DOHH2 (cell line): ENCODE results near the gene CCN6.

Source experiments
- H3F3A ChIP-seq: fragments of 200-600 bp; sonication (generic), shearing (Covaris generic); 2 replicates; pipeline ENCODE4 v1.6.0; 2016; ENCODE audit warnings: antibody characterized with exemption, mild to moderate bottlenecking; ENCODE audit not compliant: control insufficient read depth, insufficient read depth
- H3K27ac ChIP-seq: fragments of 200-600 bp; sonication (generic); 2 replicates; pipeline ENCODE4 v1.5.1; 2014; ENCODE audit warnings: low read depth, mild to moderate bottlenecking, low read length, moderate library complexity
- H3K27me3 ChIP-seq: fragments of 200-600 bp; sonication (generic); 2 replicates; pipeline ENCODE4 v1.6.1; 2014; ENCODE audit warnings: mild to moderate bottlenecking, low read length, mixed read lengths; ENCODE audit not compliant: control insufficient read depth
- H3K36me3 ChIP-seq: fragments of 200-600 bp; sonication (generic); 2 replicates; pipeline ENCODE4 v1.6.1; 2014; ENCODE audit warnings: mild to moderate bottlenecking, low read length, moderate library complexity, mixed read lengths; ENCODE audit not compliant: control insufficient read depth
- H3K4me1 ChIP-seq: fragments of 200-600 bp; sonication (generic); 2 replicates; pipeline ENCODE4 v1.6.1; 2014; ENCODE audit warnings: mild to moderate bottlenecking, low read length, mixed read lengths; ENCODE audit not compliant: control insufficient read depth
- H3K4me2 ChIP-seq: fragments of 200-600 bp; sonication (generic); 2 replicates; pipeline ENCODE4 v1.6.0; 2014; ENCODE audit warnings: mild to moderate bottlenecking, low read length, moderate library complexity
- H3K4me3 ChIP-seq: fragments of 200-600 bp; sonication (generic); 2 replicates; pipeline ENCODE4 v1.5.1; 2014; ENCODE audit warnings: mild to moderate bottlenecking, low read length, mixed read lengths
- H3K79me2 ChIP-seq: fragments of 200-600 bp; sonication (generic); 2 replicates; pipeline ENCODE4 v1.6.1; 2014; ENCODE audit warnings: mild to moderate bottlenecking, low read length, mixed read lengths; ENCODE audit not compliant: control insufficient read depth
- H3K9me2 ChIP-seq: fragments of 200-600 bp; sonication (generic); replicated peaks from 2 replicates; pipeline ENCODE4 v1.6.1; 2014; ENCODE audit warnings: mild to moderate bottlenecking, low read length, mixed read lengths; ENCODE audit not compliant: control insufficient read depth
- H3K9me3 ChIP-seq: fragments of 200-600 bp; sonication (generic); 2 replicates; pipeline ENCODE4 v1.6.1; 2014; ENCODE audit warnings: antibody characterized with exemption, low read length, mixed read lengths; ENCODE audit not compliant: control insufficient read depth, insufficient read depth
- H4K20me1 ChIP-seq: fragments of 200-600 bp; sonication (generic); 2 replicates; pipeline ENCODE4 v1.6.0; 2014; ENCODE audit warnings: low read depth, mild to moderate bottlenecking, antibody characterized with exemption, low read length, moderate library complexity; ENCODE audit not compliant: control insufficient read depth, insufficient read depth
- CTCF ChIP-seq: fragments of 200-600 bp; sonication (generic); IDR thresholded peaks from one replicate; pipeline ENCODE4 v1.5.1; 2014; ENCODE audit warnings: antibody characterized with exemption, mild to moderate bottlenecking, low read depth, low read length; ENCODE audit not compliant: poor library complexity, severe bottlenecking
- EZH2phosphoT487 ChIP-seq: fragments of 200-600 bp; sonication (generic); IDR thresholded peaks from 2 replicates; pipeline ENCODE4 v1.6.1; 2017; ENCODE audit warnings: borderline replicate concordance, mild to moderate bottlenecking, antibody characterized with exemption, low read length, moderate library complexity, mixed read lengths

CCN6 gene

GRCh38 chr6:112117554-112117953 lies 63.6 kb downstream of the CCN6 start:
- Histone ChIP-seq H3K4me1 (no peaks in the 10 kb centered on the region), H3K4me3 (no peak overlapping the region), H3K36me3 (no peaks in the 10 kb centered on the region), H3K9me3 (no peaks in the 10 kb centered on the region), H3K4me2 (no peak overlapping the region), H3K27me3 (peaks cover 3% of the 10 kb centered on the region; the same call in 1 of the 2 replicates), H3K79me2 (no peaks in the 10 kb centered on the region), H3K9me2 (no peaks in the 10 kb centered on the region), H3F3A (no peaks in the 10 kb centered on the region), H4K20me1 (no peaks in the 10 kb centered on the region), H3K27ac (no peak overlapping the region)
- TF ChIP-seq EZH2phosphoT487 = no peak
- TF ChIP-seq CTCF = no peak

GRCh38 chr6:112118034-112118433 lies 64.1 kb downstream of the CCN6 start:
- Histone ChIP-seq H3K9me2 (no peaks in the 10 kb centered on the region), H3K79me2 (no peaks in the 10 kb centered on the region), H3K27me3 (peaks cover 3% of the 10 kb centered on the region; the same call in 1 of the 2 replicates), H3K4me1 (no peaks in the 10 kb centered on the region), H3K4me3 (no peak overlapping the region), H3K9me3 (no peaks in the 10 kb centered on the region), H3K36me3 (no peaks in the 10 kb centered on the region), H3K27ac (no peak overlapping the region), H3K4me2 (no peak overlapping the region), H4K20me1 (no peaks in the 10 kb centered on the region), H3F3A (no peaks in the 10 kb centered on the region)
- no peak for TF ChIP-seq EZH2phosphoT487
- no peak for TF ChIP-seq CTCF
